Measurements from ENCODE around the gene TMPRSS3. TPM values are rescaled to one million over a fixed set of nuclear protein-coding genes. Genes with fewer than 3 reads are reported as not detected.

The TMPRSS3 gene
- total and polyA plus RNA-seq, 2 of the 13 experiments (the other 11 are each of a cell fraction or from before 2014, with no cell fraction given): 2.8 to 16.9 TPM

DNA sequence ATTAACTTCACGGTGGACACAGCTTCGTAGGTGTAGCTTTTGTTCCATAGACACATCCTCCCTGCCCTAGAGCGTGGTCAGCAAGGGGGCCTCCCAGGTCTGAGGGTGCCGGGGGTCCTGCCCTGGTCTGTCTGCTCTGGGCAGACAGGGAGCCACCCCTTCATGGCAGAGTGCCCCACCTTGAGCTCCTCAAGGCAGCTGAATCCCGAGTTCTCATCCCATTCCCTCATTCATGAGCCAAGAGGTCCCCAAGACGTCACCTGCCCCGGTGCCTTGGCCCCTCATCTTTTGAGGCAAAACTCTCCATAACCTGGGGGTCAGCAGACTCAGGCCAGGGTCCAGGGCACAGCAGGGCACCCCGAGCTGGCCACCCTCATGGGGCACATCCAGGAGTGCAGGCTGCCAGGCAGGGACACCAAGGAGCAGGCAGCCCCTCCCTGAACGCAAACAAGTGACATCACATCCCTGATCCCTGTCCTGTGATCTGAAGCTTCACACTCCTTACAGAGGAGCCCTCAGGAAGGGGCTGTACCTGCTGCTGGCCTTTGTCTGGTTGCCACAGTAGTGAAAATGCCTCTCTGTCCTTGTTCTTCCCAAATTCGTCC lies 31.1 kb upstream of the TMPRSS3 start (continued):
- TF ChIP-seq, protein P1, sequence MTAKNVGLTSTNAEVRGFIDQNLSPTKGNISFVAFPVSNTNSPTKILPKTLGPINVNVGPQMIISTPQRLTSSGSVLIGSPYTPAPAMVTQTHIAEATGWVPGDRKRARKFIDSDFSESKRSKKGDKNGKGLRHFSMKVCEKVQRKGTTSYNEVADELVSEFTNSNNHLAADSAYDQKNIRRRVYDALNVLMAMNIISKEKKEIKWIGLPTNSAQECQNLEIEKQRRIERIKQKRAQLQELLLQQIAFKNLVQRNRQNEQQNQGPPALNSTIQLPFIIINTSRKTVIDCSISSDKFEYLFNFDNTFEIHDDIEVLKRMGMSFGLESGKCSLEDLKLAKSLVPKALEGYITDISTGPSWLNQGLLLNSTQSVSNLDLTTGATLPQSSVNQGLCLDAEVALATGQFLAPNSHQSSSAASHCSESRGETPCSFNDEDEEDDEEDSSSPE (CRISPR knock-in tag; IDR thresholded peaks at IDR 0.05): no peak
- TF ChIP-seq SIX4 (CRISPR knock-in tag; IDR thresholded peaks at IDR 0.05) (no peak), ZNF614 (CRISPR knock-in tag; IDR thresholded peaks at IDR 0.05; ENCODE audit: borderline replicate concordance) (no peak)
- TF ChIP-seq, protein P2, sequence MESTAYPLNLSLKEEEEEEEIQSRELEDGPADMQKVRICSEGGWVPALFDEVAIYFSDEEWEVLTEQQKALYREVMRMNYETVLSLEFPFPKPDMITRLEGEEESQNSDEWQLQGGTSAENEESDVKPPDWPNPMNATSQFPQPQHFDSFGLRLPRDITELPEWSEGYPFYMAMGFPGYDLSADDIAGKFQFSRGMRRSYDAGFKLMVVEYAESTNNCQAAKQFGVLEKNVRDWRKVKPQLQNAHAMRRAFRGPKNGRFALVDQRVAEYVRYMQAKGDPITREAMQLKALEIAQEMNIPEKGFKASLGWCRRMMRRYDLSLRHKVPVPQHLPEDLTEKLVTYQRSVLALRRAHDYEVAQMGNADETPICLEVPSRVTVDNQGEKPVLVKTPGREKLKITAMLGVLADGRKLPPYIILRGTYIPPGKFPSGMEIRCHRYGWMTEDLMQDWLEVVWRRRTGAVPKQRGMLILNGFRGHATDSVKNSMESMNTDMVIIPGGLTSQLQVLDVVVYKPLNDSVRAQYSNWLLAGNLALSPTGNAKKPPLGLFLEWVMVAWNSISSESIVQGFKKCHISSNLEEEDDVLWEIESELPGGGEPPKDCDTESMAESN (CRISPR knock-in tag; conservative IDR thresholded peaks at IDR 0.05): no peak

DNA sequence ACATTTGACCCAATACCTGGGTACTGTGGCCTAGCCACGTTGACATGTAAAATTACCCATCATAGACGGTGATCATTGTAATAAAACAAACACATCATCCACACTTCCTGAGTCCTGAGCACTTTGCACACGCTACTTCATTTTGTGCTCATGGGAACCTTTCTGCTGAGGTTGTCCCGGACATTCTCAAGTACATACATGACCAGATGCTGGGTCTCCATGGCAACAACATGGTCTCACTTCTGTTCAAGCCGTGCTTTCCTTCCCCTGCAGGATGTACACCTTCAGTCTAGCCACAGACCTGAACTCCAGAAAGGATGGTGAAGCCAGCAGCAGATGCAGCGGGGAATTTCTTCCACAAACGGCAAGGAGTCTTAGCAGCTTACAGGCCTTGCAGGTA lies 30.6 kb upstream of the TMPRSS3 start:
- Histone ChIP-seq H3K27me3 (ENCODE audit: control insufficient read depth in 1 of 2, insufficient read depth in 2 of 2, low read length in 2 of 2) (peaks cover 1 to 16% of the 10 kb centered on the region in 2 experiments; a peak in 1 of 5 replicates), H3K9ac (ENCODE audit: insufficient read depth, low read depth, low read length) (no peak overlapping the region), H3K4me3 (replicated peaks in 1 of 3; ENCODE audit: insufficient read depth in 1 of 3, low read depth in 2 of 3, low read length in 3 of 3) (no peak overlapping the region), H4K20me1 (ENCODE audit: insufficient read depth, low read length) (no peaks in the 10 kb centered on the region), H3K79me2 (ENCODE audit: insufficient read depth, low read length) (no peaks in the 10 kb centered on the region), H2AFZ (ENCODE audit: low read length) (no peak overlapping the region), H3K36me3 (replicated peaks in 1 of 2; ENCODE audit: control insufficient read depth in 1 of 2, insufficient read depth in 2 of 2, low read length in 2 of 2) (no peaks in the 10 kb centered on the region), H3K4me2 (ENCODE audit: low read depth, low read length) (no peak overlapping the region), H3K9me3 (ENCODE audit: low read length) (no peaks in the 10 kb centered on the region), H3K27ac (ENCODE audit: extremely low read length, insufficient read depth, low read length) (no peak overlapping the region), H3K4me1 (ENCODE audit: insufficient read depth, low read length) (peaks cover 28% of the 10 kb centered on the region)
- POLR2A ChIA-PET: no interaction called here
- CTCF ChIA-PET (ENCODE audit: low intra/inter-chr PET ratio, low total read pairs): no interaction called here
- no peak for FAIRE-seq
- BruUV-seq (replicated peaks): no TSS peak
- ATAC-seq: no peak
- DNase-seq (ENCODE audit: low spot score): no peak
- in situ Hi-C loops (cut with HindIII; ENCODE audit: extremely low pct_ligation_motif_present, low pct_unique_long_range_greater_than_20kb) (no loop called here), intact Hi-C loops (cut with micrococcal nuclease; ENCODE audit: unreplicated experiment) (no loop called here)
- TF ChIP-seq RAD21 (CRISPR knock-in tag; IDR thresholded peaks at IDR 0.05) (no peak), TCF7L2 (IDR thresholded peaks at IDR 0.05; ENCODE audit: low read depth, low read length) (no peak), MTF2 (CRISPR knock-in tag; IDR thresholded peaks at IDR 0.05; ENCODE audit: borderline replicate concordance) (no peak), ZNF773 (CRISPR knock-in tag; IDR thresholded peaks at IDR 0.05; ENCODE audit: borderline replicate concordance) (no peak), ZNF367 (CRISPR knock-in tag; IDR thresholded peaks at IDR 0.05; ENCODE audit: borderline replicate concordance) (no peak), PCBP2 (optimal IDR thresholded peaks at IDR 0.05; ENCODE audit: low read depth, low read length, poor library complexity, severe bottlenecking) (no peak), KAT8 (CRISPR knock-in tag; IDR thresholded peaks at IDR 0.05) (no peak), ZNF431 (CRISPR knock-in tag; IDR thresholded peaks at IDR 0.05; ENCODE audit: borderline replicate concordance, low read depth) (no peak), HCFC1 (IDR thresholded peaks at IDR 0.05; ENCODE audit: low read depth, low read length) (no peak), HMGA1 (CRISPR knock-in tag; conservative IDR thresholded peaks at IDR 0.05) (no peak), REL (CRISPR knock-in tag; conservative IDR thresholded peaks at IDR 0.05) (no peak)
- TF ChIP-seq, protein P3, sequence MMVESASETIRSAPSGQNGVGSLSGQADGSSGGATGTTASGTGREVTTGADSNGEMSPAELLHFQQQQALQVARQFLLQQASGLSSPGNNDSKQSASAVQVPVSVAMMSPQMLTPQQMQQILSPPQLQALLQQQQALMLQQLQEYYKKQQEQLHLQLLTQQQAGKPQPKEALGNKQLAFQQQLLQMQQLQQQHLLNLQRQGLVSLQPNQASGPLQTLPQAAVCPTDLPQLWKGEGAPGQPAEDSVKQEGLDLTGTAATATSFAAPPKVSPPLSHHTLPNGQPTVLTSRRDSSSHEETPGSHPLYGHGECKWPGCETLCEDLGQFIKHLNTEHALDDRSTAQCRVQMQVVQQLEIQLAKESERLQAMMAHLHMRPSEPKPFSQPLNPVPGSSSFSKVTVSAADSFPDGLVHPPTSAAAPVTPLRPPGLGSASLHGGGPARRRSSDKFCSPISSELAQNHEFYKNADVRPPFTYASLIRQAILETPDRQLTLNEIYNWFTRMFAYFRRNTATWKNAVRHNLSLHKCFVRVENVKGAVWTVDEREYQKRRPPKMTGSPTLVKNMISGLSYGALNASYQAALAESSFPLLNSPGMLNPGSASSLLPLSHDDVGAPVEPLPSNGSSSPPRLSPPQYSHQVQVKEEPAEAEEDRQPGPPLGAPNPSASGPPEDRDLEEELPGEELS (CRISPR knock-in tag; IDR thresholded peaks at IDR 0.05): no peak
- 69% methylated on average over 7 of the region's 7 CpGs for WGBS (ENCODE audit: low lambda C conversion rate)

Data from HepG2 (cell line).